Liver (tissue), 3 donors: ENCODE results near the gene EPHB2.

Source experiments
- CTCF ChIP-seq: fragments of 150-350 bp; IDR thresholded peaks from 2 replicates; pipeline ENCODE4 v1.5.1; 2017; ENCODE audit warnings: improper control_type of control experiment, low read depth, low read length; ENCODE audit not compliant: missing input control
- EGR1 ChIP-seq, 2 donors: IDR thresholded peaks; 2 replicates each; pipeline ENCODE4 v1.6.1; 2016 to 2018; ENCODE audit warnings: antibody characterized with exemption in 2 of 2, low read depth in 2 of 2
- FOXA1 ChIP-seq: IDR thresholded peaks from 2 replicates; pipeline ENCODE4 v1.6.1; 2016; ENCODE audit warnings: antibody characterized with exemption
- GABPA ChIP-seq, 2 donors: IDR thresholded peaks in 1 of 2; conservative IDR thresholded peaks in 1 of 2; 2 replicates each; pipeline ENCODE4 v1.6.1; 2016; ENCODE audit warnings: antibody characterized with exemption in 2 of 2, mild to moderate bottlenecking in 1 of 2, moderate library complexity in 1 of 2
- HNF4A ChIP-seq, 2 donors: conservative IDR thresholded peaks; 2 replicates each; pipeline ENCODE4 v1.6.1; 2016; ENCODE audit warnings: antibody characterized with exemption in 2 of 2, mild to moderate bottlenecking in 2 of 2
- JUND ChIP-seq, 2 donors: IDR thresholded peaks; 2 replicates each; pipeline ENCODE4 v1.6.1; 2016; ENCODE audit warnings: antibody characterized with exemption in 2 of 2
- MAX ChIP-seq: IDR thresholded peaks from 2 replicates; pipeline ENCODE4 v1.6.1; 2016; ENCODE audit warnings: antibody characterized with exemption
- REST ChIP-seq: IDR thresholded peaks from 2 replicates; pipeline ENCODE4 v1.6.1; 2016; ENCODE audit warnings: antibody characterized with exemption, mild to moderate bottlenecking
- SP1 ChIP-seq: IDR thresholded peaks from 2 replicates; pipeline ENCODE4 v1.6.1; 2018; ENCODE audit warnings: antibody characterized with exemption, mild to moderate bottlenecking
- TAF1 ChIP-seq: conservative IDR thresholded peaks from 2 replicates; pipeline ENCODE4 v1.6.1; 2016; ENCODE audit warnings: antibody characterized with exemption, mild to moderate bottlenecking
- YY1 ChIP-seq: IDR thresholded peaks from 2 replicates; pipeline ENCODE4 v1.6.1; 2016; ENCODE audit warnings: antibody characterized with exemption, mild to moderate bottlenecking
- ZBTB33 ChIP-seq: IDR thresholded peaks from 2 replicates; pipeline ENCODE4 v1.6.1; 2016; ENCODE audit warnings: antibody characterized with exemption
- donor health status: healthy.
- donor health status: healthy.

- TF ChIP-seq GABPA (IDR thresholded peaks at IDR 0.05 in 1 of 2, conservative IDR thresholded peaks at IDR 0.05 in 1 of 2) (no peak), CTCF (no peak), MAX (no peak), ZBTB33 (no peak), TAF1 (no peak), HNF4A (conservative IDR thresholded peaks at IDR 0.05) (no peak), SP1 (no peak), JUND (IDR thresholded peaks at IDR 0.05) (no peak), EGR1 (IDR thresholded peaks at IDR 0.05; ENCODE audit: low read depth in 2 of 2) (no peak), REST (no peak), FOXA1 (no peak), YY1 (no peak)
Measured at GRCh38 chr1:22774833-22775182, 64.2 kb downstream of the EPHB2 start.
